Neural progenitor cell (in vitro differentiated cells): Measurements from ENCODE around the gene TARDBP. TPM values are rescaled to one million over a fixed set of nuclear protein-coding genes. Genes with fewer than 3 reads are reported as not detected.
"Not testable (repeated sequence)": the region's sequence is repeated elsewhere in the genome, so short reads cannot be mapped to it uniquely, and the experiment has no call there.

Experiments
- DNase-seq: peaks from one replicate; pipeline ENCODE4 v3.0.0-alpha.2; 2016; ENCODE audit warnings: low spot score
- H2AFZ ChIP-seq: fragments of 200-600 bp; sonication (generic); replicated peaks from 2 replicates; pipeline ENCODE4 v1.6.1; 2016; ENCODE audit warnings: antibody characterized with exemption
- H3F3A ChIP-seq: fragments of 200-600 bp; sonication (generic); 2 replicates; pipeline ENCODE4 v1.6.1; 2016; ENCODE audit warnings: antibody characterized with exemption, low read depth
- H3K27ac ChIP-seq: fragments of 200-600 bp; sonication (generic); 2 replicates; pipeline ENCODE4 v1.5.1; 2016; ENCODE audit warnings: mild to moderate bottlenecking
- H3K27me3 ChIP-seq: fragments of 200-600 bp; sonication (generic); 2 replicates; pipeline ENCODE4 v1.6.1; 2016; ENCODE audit warnings: mild to moderate bottlenecking, moderate library complexity
- H3K36me3 ChIP-seq: fragments of 200-600 bp; sonication (generic); 2 replicates; pipeline ENCODE4 v1.5.1; 2016
- H3K4me1 ChIP-seq: fragments of 200-600 bp; sonication (generic); 2 replicates; pipeline ENCODE4 v1.6.1; 2016; ENCODE audit warnings: mixed run types
- H3K4me2 ChIP-seq: fragments of 200-600 bp; sonication (generic); 2 replicates; pipeline ENCODE4 v1.6.1; 2016
- H3K4me3 ChIP-seq: fragments of 200-600 bp; sonication (generic); 2 replicates; pipeline ENCODE4 v1.5.1; 2016
- H3K79me2 ChIP-seq: fragments of 200-600 bp; sonication (generic); 2 replicates; pipeline ENCODE4 v1.6.1; 2016; ENCODE audit warnings: low read depth
- H3K9ac ChIP-seq: fragments of 200-600 bp; sonication (generic); 2 replicates; pipeline ENCODE4 v1.6.1; 2016
- H3K9me3 ChIP-seq: fragments of 200-600 bp; sonication (generic); 2 replicates; pipeline ENCODE4 v1.5.1; 2016; ENCODE audit warnings: low read depth
- H4K20me1 ChIP-seq: fragments of 200-600 bp; sonication (generic); 2 replicates; pipeline ENCODE4 v1.6.1; 2016; ENCODE audit warnings: low read depth
- H3K27ac Mint-ChIP-seq: 3 replicates; pipeline ENCODE4 v1.8.0; 2021; ENCODE audit warnings: mixed read lengths
- H3K27me3 Mint-ChIP-seq: 2 replicates; pipeline ENCODE4 v1.8.0; 2022; ENCODE audit warnings: low read depth, mild to moderate bottlenecking, inconsistent platforms, moderate library complexity, mixed read lengths; ENCODE audit not compliant: insufficient read depth
- H3K36me3 Mint-ChIP-seq: 3 replicates; pipeline ENCODE4 v1.8.0; 2021; ENCODE audit warnings: mixed read lengths
- H3K4me1 Mint-ChIP-seq: 3 replicates; pipeline ENCODE4 v1.8.0; 2021; ENCODE audit warnings: mixed read lengths
- H3K4me3 Mint-ChIP-seq: 3 replicates; pipeline ENCODE4 v1.8.0; 2021; ENCODE audit warnings: mild to moderate bottlenecking, moderate library complexity, mixed read lengths
- H3K9me3 Mint-ChIP-seq: 3 replicates; pipeline ENCODE4 v1.8.0; 2020; ENCODE audit warnings: mixed read lengths
- CTCF ChIP-seq: fragments of 200-600 bp; sonication (generic); IDR thresholded peaks from 2 replicates; pipeline ENCODE4 v1.5.1; 2017; ENCODE audit warnings: antibody characterized with exemption, mild to moderate bottlenecking
- EZH2 ChIP-seq: fragments of 200-600 bp; sonication (generic); IDR thresholded peaks from 2 replicates; pipeline ENCODE4 v1.6.1; 2017; ENCODE audit warnings: antibody characterized with exemption, mild to moderate bottlenecking, moderate library complexity
- EZH2phosphoT487 ChIP-seq: fragments of 200-600 bp; sonication (generic); IDR thresholded peaks from 2 replicates; pipeline ENCODE4 v1.6.1; 2017; ENCODE audit warnings: antibody characterized with exemption
- total RNA-seq: library from RNA; depleted of rRNA; stranded (reverse); fragments of >200 nt; gene quantifications from 2 replicates; pipeline ENCODE4 v1.2.3, GENCODE V29; 2015; ENCODE audit warnings: low replicate concordance

TARDBP gene
- total RNA-seq, 1 donor from 2014 or later = 202 TPM

- peaks cover 42% of the 10 kb centered on the region for H3K36me3 Mint-ChIP-seq
- H3F3A ChIP-seq = no peaks in the 10 kb centered on the region
Observed at GRCh38 chr1:11070876-11071275, 58.4 kb downstream of the TARDBP start.

GRCh38 chr1:11071463-11072215, 59.2 kb downstream of the TARDBP start:
- no peaks in the 10 kb centered on the region for H3K4me1 Mint-ChIP-seq
- H3K4me1 ChIP-seq = no peaks in the 10 kb centered on the region
- no peaks in the 10 kb centered on the region for H3F3A ChIP-seq
- H4K20me1 ChIP-seq = no peaks in the 10 kb centered on the region
- no peak overlapping the region for H3K4me3 Mint-ChIP-seq
- no peak overlapping the region for H2AFZ ChIP-seq
- no peak overlapping the region for H3K27ac ChIP-seq
- no peaks in the 10 kb centered on the region for H3K27me3 ChIP-seq
- H3K79me2 ChIP-seq = no peaks in the 10 kb centered on the region
- no peaks in the 10 kb centered on the region for H3K9me3 Mint-ChIP-seq
- H3K36me3 ChIP-seq = no peaks in the 10 kb centered on the region
- H3K4me2 ChIP-seq = no peak overlapping the region
- H3K4me3 ChIP-seq = no peak overlapping the region
- TF ChIP-seq EZH2 = no peak
- TF ChIP-seq CTCF = no peak
- TF ChIP-seq EZH2phosphoT487 = no peak
- H3K27me3 Mint-ChIP-seq = no peaks in the 10 kb centered on the region
- H3K9me3 ChIP-seq = no peaks in the 10 kb centered on the region
- no peak for DNase-seq
- H3K9ac ChIP-seq = no peak overlapping the region
- no peak overlapping the region for H3K27ac Mint-ChIP-seq
- peaks cover 43% of the 10 kb centered on the region for H3K36me3 Mint-ChIP-seq

More at GRCh38 chr1:11070876-11071275, 58.4 kb downstream of the TARDBP start:
- Histone ChIP-seq H3K9ac (no peak overlapping the region), H3K4me3 (no peak overlapping the region), H3K9me3 (no peaks in the 10 kb centered on the region), H3K79me2 (no peaks in the 10 kb centered on the region), H3K4me2 (no peak overlapping the region), H2AFZ (no peak overlapping the region), H3K27ac (no peak overlapping the region), H3K36me3 (peaks cover 1% of the 10 kb centered on the region), H4K20me1 (no peaks in the 10 kb centered on the region), H3K4me1 (no peaks in the 10 kb centered on the region), H3K27me3 (no peaks in the 10 kb centered on the region)
- no peak overlapping the region for H3K27ac Mint-ChIP-seq
- H3K9me3 Mint-ChIP-seq = no peaks in the 10 kb centered on the region
- TF ChIP-seq EZH2phosphoT487 = no peak
- no peak for TF ChIP-seq EZH2
- TF ChIP-seq CTCF = no peak
- H3K27me3 Mint-ChIP-seq = no peaks in the 10 kb centered on the region
- H3K4me3 Mint-ChIP-seq = no peak overlapping the region
- DNase-seq = no peak
- no peaks in the 10 kb centered on the region for H3K4me1 Mint-ChIP-seq

GRCh38 chr1:11072216-11072917, 59.9 kb downstream of the TARDBP start:
- H3K4me2 ChIP-seq = no peak overlapping the region
- H3K79me2 ChIP-seq = no peaks in the 10 kb centered on the region
- Mint-ChIP-seq H3K27me3 (no peaks in the 10 kb centered on the region), H3K4me3 (no peak overlapping the region), H3K9me3 (no peaks in the 10 kb centered on the region), H3K36me3 (peaks cover 43% of the 10 kb centered on the region), H3K27ac (no peak overlapping the region), H3K4me1 (no peaks in the 10 kb centered on the region)
- H3K27me3 ChIP-seq = no peaks in the 10 kb centered on the region
- no peak overlapping the region for H3K9ac ChIP-seq
- H3K4me1 ChIP-seq = no peaks in the 10 kb centered on the region
- no peak overlapping the region for H3K27ac ChIP-seq
- no peak overlapping the region for H3K4me3 ChIP-seq
- no peaks in the 10 kb centered on the region for H3F3A ChIP-seq
- H4K20me1 ChIP-seq = no peaks in the 10 kb centered on the region
- H3K9me3 ChIP-seq = no peaks in the 10 kb centered on the region
- no peaks in the 10 kb centered on the region for H3K36me3 ChIP-seq
- H2AFZ ChIP-seq = no peak overlapping the region
- TF ChIP-seq CTCF = no peak
- TF ChIP-seq EZH2 = no peak
- TF ChIP-seq EZH2phosphoT487 = no peak
- no peak for DNase-seq

GRCh38 chr1:11073398-11073797, 60.9 kb downstream of the TARDBP start:
- not testable (repeated sequence) for H3K4me3 Mint-ChIP-seq, H3K4me2 ChIP-seq, H3K9ac ChIP-seq, H3K9me3 ChIP-seq, H3K4me1 ChIP-seq, H3K9me3 Mint-ChIP-seq, H3K4me3 ChIP-seq, H4K20me1 ChIP-seq, DNase-seq, H2AFZ ChIP-seq, H3F3A ChIP-seq, H3K27ac ChIP-seq, H3K79me2 ChIP-seq, H3K27me3 ChIP-seq, H3K27ac Mint-ChIP-seq, H3K4me1 Mint-ChIP-seq, H3K27me3 Mint-ChIP-seq, H3K36me3 ChIP-seq
- peaks cover 41% of the 10 kb centered on the region for H3K36me3 Mint-ChIP-seq
